ENCODE data around the gene C17orf114.

GRCh38 chr17:4766723-4767122, 35.4 kb downstream of the C17orf114 start:
- TF ChIP-seq IRF9 (CRISPR knock-in tag; IDR thresholded peaks at IDR 0.05; ENCODE audit: borderline replicate concordance) (no peak), CHD2 (IDR thresholded peaks at IDR 0.05; ENCODE audit: low read depth, low read length) (no peak), TARDBP (CRISPR knock-in tag; IDR thresholded peaks at IDR 0.05) (no peak), ZNF138 (CRISPR knock-in tag; IDR thresholded peaks at IDR 0.05; ENCODE audit: low read depth) (no peak), TAF1 (CRISPR knock-in tag; IDR thresholded peaks at IDR 0.05) (no peak), MAFK (conservative IDR thresholded peaks at IDR 0.05 in 1 of 2, IDR thresholded peaks at IDR 0.05 in 1 of 2; ENCODE audit: low read length in 2 of 2) (no peak), GABPA (IDR thresholded peaks at IDR 0.05; ENCODE audit: low read depth, low read length) (no peak), GABPA (CRISPR knock-in tag; IDR thresholded peaks at IDR 0.05; ENCODE audit: low read depth) (no peak), SP2 (CRISPR knock-in tag; IDR thresholded peaks at IDR 0.05) (no peak)
